ENCODE data around the gene EEF1AKMT3.

The EEF1AKMT3 gene

DNA sequence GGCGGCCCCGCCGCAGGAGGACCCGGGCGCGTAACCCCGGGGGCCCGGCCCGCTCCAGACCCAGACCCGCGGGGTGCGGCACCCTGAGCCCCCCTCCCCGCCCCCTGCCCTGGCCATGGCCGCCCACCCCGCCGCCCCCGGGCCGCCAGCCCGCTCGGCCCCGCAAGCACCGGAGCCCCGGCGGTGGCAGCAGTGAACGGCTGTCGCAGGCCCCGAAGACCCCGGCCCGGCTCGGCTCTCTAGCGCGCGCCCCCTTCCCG is 17.3 kb upstream of the EEF1AKMT3 start:
- H3K4me1 Mint-ChIP-seq: peaks cover 70% of the 10 kb centered on the region
- no peak overlapping the region for H3K27ac Mint-ChIP-seq
- no peak overlapping the region for H3K4me3 Mint-ChIP-seq
- H3K36me3 Mint-ChIP-seq: peaks cover 19% of the 10 kb centered on the region
- H3K9me3 Mint-ChIP-seq: no peaks in the 10 kb centered on the region
- H3K27me3 Mint-ChIP-seq: no peaks in the 10 kb centered on the region

DNA sequence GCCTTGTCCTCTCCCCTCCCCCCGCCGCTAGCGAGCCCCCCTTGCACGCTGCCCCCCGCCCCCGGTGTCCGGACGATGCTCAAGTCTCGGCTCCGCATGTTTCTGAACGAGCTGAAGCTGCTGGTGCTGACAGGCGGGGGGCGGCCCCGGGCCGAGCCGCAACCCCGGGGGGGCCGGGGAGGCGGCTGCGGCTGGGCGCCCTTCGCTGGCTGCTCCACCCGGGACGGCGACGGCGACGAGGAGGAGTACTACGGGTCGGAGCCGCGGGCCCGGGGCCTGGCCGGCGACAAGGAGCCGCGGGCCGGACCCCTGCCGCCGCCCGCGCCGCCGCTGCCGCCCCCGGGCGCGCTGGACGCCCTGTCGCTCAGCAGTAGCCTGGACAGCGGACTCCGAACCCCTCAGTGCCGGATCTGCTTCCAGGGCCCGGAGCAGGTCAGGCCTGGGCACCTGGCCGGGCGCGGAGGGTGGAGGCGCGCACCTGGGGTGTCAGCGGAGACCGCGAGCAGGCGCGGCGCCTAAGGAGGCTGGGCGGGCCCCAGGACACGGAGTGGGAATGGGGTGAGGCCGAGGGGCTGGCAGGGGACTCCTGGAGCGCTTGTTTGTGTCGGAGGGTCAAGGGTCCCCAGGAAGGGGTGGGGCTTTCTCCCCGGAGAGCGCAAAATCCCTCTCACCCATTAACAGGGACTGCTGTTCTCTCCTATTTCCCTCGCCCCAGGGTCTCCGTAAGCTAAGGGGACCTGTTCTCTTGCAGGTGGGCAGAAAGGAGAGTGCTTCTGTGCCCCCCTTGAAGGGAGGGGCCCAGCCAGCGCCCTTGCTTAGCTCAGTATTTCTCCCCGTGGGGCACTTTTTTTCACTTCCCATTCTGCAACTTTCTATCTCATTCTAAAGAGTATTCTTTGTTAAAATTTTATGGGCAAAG is 16.7 kb upstream of the EEF1AKMT3 start:
- Mint-ChIP-seq H3K27ac (peak overlapping the region; percentile 14), H3K9me3 (no peaks in the 10 kb centered on the region), H3K4me1 (peaks cover 65% of the 10 kb centered on the region), H3K36me3 (peaks cover 14% of the 10 kb centered on the region), H3K27me3 (no peaks in the 10 kb centered on the region), H3K4me3 (peak overlapping the region; percentile 84)

DNA sequence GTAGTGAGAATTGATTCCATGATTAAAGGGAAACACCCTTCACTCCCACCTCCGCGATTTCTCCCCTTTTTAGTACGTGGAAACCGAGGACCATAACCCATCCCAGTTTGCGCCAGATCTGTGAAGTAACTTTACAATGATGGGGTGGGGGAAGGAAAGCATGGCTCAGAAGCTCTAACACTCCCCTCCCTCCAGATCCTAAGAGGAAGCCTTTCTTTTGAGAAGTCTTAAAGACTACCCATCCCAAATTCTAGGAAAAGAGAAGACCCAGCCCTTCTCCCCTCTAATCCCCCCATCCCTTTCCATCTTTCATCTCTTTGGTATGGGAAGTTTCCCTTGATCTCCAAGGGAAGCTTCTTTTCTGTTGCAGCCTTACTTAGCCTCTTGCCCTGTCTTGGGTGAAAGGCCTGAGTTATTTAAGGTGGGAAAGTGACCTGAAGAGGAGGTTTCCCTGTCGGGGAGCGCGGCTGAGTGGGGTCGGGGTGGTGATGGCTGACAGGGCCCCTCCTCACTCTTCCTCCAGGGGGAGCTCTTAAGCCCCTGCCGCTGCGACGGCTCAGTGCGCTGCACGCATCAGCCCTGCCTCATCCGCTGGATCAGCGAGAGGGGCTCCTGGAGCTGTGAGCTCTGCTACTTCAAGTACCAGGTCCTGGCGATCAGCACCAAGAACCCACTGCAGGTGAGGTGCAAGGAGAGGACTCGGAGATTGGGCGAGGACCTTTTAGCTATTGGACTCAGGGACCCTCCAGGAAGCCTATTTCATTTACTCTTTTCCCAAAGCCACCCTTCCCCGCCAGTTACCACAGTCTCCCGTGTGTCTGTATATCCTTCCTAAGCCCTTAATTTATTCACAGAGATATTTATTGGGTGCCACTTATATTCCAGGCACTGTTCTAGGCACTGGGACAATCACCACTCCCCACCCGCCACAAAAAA is 15.7 kb upstream of the EEF1AKMT3 start:
- Mint-ChIP-seq H3K4me3 (peak overlapping the region; percentile 84), H3K4me1 (peaks cover 62% of the 10 kb centered on the region), H3K9me3 (no peaks in the 10 kb centered on the region)

DNA sequence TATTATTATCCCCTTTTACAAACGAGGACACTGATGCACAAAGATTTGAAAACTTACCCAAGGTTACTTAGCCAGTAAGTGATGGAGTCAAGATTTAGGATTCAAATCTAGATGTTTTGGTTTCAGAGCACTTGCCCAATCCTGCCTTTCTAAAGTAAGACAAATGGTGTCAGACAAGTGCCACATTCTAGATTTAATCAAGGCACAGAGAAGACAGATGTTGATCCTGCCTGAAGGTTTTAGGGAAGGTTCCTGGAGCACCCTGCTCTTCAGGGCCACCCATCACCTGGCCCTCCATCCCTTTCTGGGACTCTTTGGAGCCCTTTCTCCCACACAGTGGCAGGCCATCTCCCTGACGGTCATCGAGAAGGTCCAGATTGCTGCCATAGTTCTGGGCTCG is 14.6 kb upstream of the EEF1AKMT3 start:
- no peaks in the 10 kb centered on the region for H3K27me3 Mint-ChIP-seq
- H3K4me3 Mint-ChIP-seq: no peak overlapping the region
- H3K4me1 Mint-ChIP-seq: peaks cover 53% of the 10 kb centered on the region
- peaks cover 6% of the 10 kb centered on the region for H3K36me3 Mint-ChIP-seq
- H3K27ac Mint-ChIP-seq: no peak overlapping the region
- no peaks in the 10 kb centered on the region for H3K9me3 Mint-ChIP-seq

More for the DNA sequence above, 15.7 kb upstream of the EEF1AKMT3 start:
- Mint-ChIP-seq H3K36me3 (peaks cover 8% of the 10 kb centered on the region), H3K27ac (peak overlapping the region; percentile 14), H3K27me3 (no peaks in the 10 kb centered on the region)

DNA sequence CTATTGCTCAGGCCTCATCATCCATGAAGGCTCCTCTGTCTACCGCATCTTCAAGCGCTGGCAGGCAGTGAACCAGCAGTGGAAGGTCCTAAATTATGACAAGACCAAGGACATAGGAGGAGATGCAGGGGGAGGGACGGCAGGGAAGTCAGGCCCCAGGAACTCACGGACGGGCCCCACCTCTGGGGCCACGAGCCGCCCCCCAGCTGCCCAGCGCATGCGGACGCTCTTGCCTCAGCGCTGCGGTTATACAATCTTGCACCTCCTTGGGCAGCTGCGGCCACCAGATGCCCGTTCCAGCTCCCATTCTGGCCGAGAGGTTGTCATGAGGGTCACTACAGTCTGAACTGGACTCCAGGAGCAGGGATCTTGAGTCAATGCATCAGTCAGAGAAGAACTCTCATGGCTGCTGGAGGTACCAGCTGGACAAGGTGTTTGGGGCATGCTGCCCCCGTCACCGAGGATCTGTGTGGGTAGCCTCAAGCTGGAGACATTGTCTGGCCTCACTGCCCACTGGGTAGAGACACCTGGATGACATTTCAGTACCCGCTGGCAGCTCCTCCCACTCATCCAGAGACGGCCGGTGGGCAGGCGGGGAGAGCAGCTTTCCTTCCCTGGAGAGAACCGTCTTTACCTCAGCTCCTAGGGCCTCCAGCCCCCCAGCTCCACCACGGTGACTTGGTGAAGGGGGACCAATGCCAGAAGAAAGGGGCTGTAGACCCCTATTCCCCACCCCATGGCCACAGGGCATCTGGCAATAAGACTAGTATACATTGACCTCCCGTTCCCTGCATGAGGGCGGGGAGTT is 13.7 kb upstream of the EEF1AKMT3 start:
- Mint-ChIP-seq H3K4me3 (no peak overlapping the region), H3K27me3 (peaks cover 2% of the 10 kb centered on the region), H3K4me1 (peaks cover 48% of the 10 kb centered on the region), H3K36me3 (peaks cover 10% of the 10 kb centered on the region), H3K27ac (no peak overlapping the region), H3K9me3 (no peaks in the 10 kb centered on the region)

DNA sequence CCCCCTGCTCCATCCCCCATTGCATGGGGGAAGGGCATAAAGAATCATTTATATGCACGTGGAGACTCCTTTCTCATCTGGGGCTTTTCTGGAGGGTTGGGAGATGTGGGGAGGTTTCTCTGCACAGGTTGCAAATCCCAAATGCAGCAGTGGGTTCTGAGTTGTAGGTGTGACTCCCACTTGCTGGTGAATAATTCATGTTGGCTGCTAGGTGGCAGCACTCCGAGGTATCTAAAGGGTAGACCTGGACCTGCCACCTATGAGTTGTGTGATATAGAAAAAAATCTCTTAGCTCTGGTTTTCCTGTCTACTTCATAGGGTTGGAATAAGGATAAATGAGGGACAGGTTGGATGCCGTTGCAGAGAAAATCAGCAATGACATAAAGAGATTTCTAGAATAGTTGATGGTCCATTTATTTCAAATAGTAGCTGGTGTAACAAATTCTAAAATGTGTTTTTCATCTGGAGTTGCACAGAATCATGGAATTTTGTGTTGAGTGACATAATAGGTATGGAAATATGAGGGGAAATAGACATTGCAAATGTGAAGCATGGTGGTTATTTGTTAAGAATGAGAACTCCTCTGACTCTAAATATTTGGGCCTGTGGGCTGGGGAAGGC is 12.9 kb upstream of the EEF1AKMT3 start:
- Mint-ChIP-seq H3K27me3 (peaks cover 5% of the 10 kb centered on the region), H3K27ac (no peak overlapping the region), H3K9me3 (no peaks in the 10 kb centered on the region), H3K4me3 (no peak overlapping the region), H3K4me1 (peaks cover 48% of the 10 kb centered on the region), H3K36me3 (peaks cover 13% of the 10 kb centered on the region)

DNA sequence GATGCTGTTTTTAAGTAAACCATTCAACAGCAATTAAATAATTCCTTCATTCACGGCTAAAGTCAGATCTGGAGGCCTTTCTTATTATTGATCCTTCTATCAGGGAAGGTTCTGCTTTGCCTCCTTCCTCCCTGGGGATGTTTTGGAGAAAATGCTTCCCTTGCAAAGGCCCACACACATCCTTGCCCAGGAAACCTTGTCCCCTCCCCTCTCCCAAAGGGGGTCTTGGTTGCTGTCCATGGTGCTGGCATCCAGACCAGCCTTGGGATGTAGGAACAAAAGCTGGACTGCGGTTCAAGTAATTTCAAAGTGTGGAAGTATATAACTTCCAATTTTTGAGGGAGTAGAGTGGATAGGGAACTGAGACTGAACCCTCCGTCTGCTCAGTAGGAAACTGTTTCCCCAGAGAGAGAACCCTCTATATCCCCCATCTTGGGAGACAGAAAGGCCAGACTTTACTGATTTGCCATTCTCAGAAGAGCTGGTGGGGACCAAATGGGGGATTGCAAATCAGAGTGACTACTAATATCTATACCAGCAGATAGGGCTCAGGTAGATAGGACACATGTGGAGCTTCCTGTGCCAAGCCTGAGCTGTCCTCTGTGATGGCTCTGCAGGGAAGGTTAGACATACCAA is 11.9 kb upstream of the EEF1AKMT3 start:
- Mint-ChIP-seq H3K4me3 (no peak overlapping the region), H3K36me3 (peaks cover 13% of the 10 kb centered on the region), H3K4me1 (peaks cover 49% of the 10 kb centered on the region), H3K27ac (no peak overlapping the region), H3K27me3 (peaks cover 7% of the 10 kb centered on the region), H3K9me3 (no peaks in the 10 kb centered on the region)

DNA sequence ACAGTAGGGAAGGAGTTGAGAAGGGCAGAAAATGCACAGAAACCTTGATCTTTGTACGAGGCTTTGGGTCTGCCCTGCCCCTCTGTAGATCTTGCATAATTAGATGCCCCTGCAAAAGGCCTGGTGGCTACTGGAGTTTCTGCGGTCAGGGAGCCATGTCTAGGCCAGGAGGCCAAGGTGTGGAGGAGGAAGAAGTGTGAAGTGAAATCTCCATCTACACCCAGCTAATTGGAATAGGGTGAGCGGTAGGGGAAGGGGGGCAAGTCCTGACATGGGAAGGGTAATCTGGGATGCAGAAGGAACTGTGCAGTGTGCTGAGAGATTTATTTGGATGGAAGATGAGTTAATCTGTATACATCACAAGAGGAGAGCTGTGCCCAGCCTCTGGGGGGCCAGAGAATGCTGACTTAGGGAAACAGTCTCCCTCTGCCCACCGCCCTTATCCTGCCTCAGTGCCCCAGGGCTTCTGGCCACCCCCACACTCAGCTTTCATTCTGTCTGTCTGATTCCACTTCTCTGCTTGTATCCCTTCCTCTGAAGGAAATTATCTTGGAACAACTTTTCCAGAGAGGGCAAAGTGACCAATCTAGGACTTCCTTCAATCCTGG is 10.9 kb upstream of the EEF1AKMT3 start:
- peaks cover 50% of the 10 kb centered on the region for H3K4me1 Mint-ChIP-seq
- H3K27ac Mint-ChIP-seq: no peak overlapping the region
- no peak overlapping the region for H3K4me3 Mint-ChIP-seq
- H3K27me3 Mint-ChIP-seq: peaks cover 10% of the 10 kb centered on the region
- peaks cover 13% of the 10 kb centered on the region for H3K36me3 Mint-ChIP-seq
- H3K9me3 Mint-ChIP-seq: no peaks in the 10 kb centered on the region

DNA sequence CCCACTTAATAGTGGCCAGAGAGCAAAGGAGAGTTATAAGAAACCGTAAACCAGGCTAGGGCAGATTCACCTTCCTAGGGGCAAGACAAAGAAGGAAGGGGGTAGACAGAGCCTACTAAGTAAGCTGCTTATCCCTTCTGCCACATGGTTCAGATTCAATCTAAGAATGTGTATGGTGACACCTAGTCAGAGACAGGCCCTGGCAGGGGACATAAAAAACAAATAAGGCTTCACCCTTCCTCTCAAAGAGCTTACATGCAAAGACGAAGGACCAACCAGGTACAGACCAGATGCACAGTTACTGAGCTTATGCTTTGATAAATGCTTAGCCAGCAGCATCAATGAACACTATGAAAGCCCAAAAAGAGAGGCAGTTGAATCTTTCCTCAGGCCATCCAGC is 10.0 kb upstream of the EEF1AKMT3 start:
- peaks cover 48% of the 10 kb centered on the region for H3K4me1 Mint-ChIP-seq
- no peak overlapping the region for H3K27ac Mint-ChIP-seq
- H3K9me3 Mint-ChIP-seq: no peaks in the 10 kb centered on the region
- H3K27me3 Mint-ChIP-seq: peaks cover 12% of the 10 kb centered on the region
- peaks cover 13% of the 10 kb centered on the region for H3K36me3 Mint-ChIP-seq
- no peak overlapping the region for H3K4me3 Mint-ChIP-seq

DNA sequence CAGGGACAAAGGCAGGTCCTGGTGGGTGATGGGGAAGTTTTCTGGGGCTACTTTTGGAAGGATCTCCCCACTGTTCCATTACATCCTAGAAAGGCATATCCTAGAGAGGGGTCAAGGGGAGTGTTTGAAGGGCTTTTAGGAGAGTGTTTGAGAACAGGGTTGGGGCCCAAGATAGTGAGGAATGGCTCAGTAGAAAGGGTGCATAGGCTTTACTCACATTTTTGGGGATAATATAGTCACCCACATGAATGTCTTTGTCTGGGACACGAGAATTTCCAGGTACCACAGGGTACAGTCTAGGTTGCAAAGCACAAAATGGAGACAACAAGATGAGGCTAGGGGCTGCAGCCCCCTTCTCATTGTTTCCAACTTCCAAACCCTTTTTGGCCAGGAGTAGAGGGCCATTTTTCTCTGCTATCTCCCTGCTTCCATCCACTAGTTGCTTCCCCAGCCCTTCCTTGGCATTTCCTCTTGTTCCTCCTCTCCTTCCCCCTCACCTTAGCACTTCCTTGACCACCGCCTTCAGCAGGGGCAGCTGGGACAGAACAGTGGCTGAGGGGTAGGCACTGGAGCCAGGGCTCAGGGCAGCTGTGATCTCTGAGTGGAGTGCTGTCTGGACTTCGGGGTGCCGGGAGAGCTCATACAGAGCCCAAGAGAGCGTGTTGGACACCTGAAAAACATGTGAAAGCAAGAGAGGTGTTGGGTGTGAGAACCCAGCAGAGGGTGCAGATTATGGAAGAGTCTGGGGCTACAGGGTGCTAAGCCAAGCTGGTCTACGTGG is 8.3 kb upstream of the EEF1AKMT3 start:
- Mint-ChIP-seq H3K4me3 (peak overlapping the region; percentile 87), H3K27me3 (peaks cover 12% of the 10 kb centered on the region), H3K36me3 (peaks cover 12% of the 10 kb centered on the region), H3K4me1 (peaks cover 44% of the 10 kb centered on the region), H3K9me3 (no peaks in the 10 kb centered on the region), H3K27ac (peak overlapping the region; percentile 80)

DNA sequence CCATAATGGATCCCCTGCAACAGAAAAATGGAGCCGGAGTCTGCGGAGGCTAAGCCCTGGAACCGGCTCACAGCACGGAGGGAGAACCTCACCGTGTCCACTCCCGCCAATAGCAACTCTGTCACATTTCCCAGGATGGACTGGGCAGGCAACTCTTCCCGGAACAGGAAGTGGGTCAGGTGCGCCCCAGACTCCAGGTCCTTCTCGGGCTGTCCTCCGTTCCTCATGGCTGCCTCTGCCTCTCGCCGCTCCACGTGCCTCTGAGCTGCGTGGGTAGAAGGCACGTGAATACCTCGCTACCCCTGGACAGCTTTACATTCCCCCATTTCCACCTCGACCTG is 7.8 kb upstream of the EEF1AKMT3 start:
- H3K4me3 Mint-ChIP-seq: peak overlapping the region; percentile 87
- peaks cover 12% of the 10 kb centered on the region for H3K27me3 Mint-ChIP-seq
- H3K36me3 Mint-ChIP-seq: peaks cover 11% of the 10 kb centered on the region
- H3K27ac Mint-ChIP-seq: peak overlapping the region; percentile 80
- H3K9me3 Mint-ChIP-seq: no peaks in the 10 kb centered on the region
- peaks cover 38% of the 10 kb centered on the region for H3K4me1 Mint-ChIP-seq

DNA sequence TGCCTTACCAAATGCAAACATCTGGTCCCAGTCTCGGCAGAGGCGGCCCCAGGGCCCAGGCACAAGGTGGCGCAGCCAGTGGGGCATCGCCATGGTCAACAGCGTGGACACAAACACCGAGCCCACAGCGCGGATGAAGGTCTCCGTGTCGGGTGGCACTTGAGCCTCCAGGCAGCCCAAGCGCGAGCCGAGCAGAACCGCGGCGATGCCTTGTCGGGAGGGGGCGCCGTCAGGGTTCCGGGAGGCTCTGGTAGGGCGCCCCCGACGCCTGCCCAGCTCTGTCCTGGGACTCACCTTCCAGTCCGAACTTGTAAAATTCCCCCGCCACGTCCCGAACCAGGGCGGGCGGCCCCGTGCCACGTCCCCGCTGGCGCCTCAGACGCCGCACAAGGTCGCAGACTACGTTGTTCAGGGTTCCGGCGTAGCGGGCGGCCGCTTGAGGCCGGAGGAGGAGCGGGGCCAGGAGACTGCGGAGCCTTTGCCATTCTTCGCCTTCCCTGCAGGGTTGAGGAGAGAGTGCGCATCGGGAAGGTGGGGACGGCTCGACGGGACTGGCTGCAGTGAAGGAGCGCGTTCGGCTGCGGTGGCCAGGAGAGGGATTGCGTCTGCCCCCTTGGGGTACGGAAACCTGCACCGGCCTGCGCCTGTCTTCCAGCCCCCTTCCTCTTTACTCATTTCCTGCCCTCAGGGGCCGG is 7.3 kb upstream of the EEF1AKMT3 start:
- Mint-ChIP-seq H3K4me3 (peak overlapping the region; percentile 87), H3K9me3 (no peaks in the 10 kb centered on the region), H3K27me3 (peaks cover 12% of the 10 kb centered on the region), H3K4me1 (peaks cover 40% of the 10 kb centered on the region), H3K27ac (peak overlapping the region; percentile 80), H3K36me3 (peaks cover 13% of the 10 kb centered on the region)

DNA sequence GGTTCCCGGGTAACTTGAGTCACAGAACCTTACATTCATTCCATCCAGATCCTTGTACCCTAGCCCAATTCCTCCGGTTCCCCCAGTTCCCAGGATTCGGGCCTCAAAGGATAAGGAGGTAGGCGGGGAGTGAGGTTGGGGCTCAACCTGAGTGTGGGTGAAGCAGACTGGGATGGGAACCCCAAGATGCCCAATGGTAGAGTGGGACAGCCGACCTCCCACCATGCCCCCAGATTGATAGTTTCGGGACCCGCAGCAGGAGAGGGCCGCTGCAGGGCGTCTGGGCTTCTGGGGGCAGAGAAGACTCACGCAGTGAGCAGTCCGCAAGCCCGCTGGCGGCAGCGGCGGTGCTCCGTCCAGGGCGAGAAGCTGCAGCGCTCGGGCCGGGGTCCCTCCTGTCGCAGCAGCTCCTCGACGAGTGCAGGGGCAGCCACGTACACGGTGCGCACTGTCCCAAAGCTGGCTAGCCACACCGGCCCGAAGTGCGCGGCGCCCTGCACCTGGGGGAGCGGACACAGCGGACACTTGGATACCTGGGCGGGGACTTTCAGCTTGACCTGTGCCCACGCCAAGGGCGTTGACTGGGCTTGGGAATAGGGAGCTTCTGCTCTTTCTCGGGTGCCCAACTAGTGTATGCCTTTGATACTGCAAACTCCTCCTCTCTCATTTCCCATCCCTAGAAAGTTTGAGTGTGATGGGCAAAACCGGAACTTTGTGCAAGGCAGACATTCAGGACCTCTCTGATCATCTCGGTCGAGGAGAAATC is 6.5 kb upstream of the EEF1AKMT3 start:
- Mint-ChIP-seq H3K9me3 (no peaks in the 10 kb centered on the region), H3K36me3 (peaks cover 16% of the 10 kb centered on the region), H3K4me1 (peaks cover 45% of the 10 kb centered on the region), H3K27me3 (peaks cover 12% of the 10 kb centered on the region), H3K27ac (no peak overlapping the region), H3K4me3 (peak overlapping the region; percentile 87)

All from activated naive CD4-positive, alpha-beta T cell treated with anti-CD3 and anti-CD28 coated beads, Interleukin-2, amount 50 U/mL, for 24 hours (primary cell).